GM12872 (cell line): ENCODE results near the gene APBB2.

Experiments
- TF ChIP-seq, protein P1 (sequence below): IDR thresholded peaks from 3 replicates; pipeline ENCODE4 v1.5.1; 2011; ENCODE audit warnings: low read depth, mild to moderate bottlenecking, low read length, moderate library complexity; ENCODE audit not compliant: insufficient read depth

Gene APBB2

DNA sequence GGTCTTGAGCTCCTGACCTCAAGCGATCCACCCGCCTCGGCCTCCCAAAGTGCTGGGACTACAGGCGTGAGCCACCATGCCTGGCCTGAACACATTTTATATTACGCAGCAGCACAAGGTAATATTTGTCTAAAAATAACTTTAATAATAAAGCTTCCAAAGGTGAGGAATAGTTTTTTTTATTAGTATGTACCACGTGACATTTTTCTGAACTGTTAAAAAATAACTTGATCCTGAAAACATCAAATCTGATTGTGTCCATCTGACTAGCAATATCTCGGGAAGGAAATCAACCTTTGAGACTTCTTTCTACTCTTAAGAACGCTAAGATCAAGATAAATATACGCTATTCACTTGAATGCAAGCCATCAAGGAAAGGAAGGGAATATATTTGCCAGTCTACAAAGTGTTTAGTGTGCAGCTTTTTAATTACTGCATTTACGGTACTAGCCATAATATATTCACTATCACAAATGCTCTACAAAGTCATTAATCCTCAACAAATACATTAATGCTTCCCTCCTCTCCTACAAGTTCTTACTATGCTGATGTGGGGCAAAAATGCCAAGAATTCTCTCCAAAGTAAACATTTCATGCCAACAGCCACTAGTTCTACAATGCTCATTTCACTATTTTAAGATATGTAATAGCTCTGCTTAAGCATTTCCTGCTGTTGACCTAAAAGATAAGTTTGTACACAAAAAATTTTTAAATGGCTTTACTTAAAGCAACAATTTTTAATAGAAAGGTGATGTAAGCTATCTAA lies 143.6 kb downstream of the APBB2 start:
- TF ChIP-seq, protein P1, sequence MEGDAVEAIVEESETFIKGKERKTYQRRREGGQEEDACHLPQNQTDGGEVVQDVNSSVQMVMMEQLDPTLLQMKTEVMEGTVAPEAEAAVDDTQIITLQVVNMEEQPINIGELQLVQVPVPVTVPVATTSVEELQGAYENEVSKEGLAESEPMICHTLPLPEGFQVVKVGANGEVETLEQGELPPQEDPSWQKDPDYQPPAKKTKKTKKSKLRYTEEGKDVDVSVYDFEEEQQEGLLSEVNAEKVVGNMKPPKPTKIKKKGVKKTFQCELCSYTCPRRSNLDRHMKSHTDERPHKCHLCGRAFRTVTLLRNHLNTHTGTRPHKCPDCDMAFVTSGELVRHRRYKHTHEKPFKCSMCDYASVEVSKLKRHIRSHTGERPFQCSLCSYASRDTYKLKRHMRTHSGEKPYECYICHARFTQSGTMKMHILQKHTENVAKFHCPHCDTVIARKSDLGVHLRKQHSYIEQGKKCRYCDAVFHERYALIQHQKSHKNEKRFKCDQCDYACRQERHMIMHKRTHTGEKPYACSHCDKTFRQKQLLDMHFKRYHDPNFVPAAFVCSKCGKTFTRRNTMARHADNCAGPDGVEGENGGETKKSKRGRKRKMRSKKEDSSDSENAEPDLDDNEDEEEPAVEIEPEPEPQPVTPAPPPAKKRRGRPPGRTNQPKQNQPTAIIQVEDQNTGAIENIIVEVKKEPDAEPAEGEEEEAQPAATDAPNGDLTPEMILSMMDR, result no peak

DNA sequence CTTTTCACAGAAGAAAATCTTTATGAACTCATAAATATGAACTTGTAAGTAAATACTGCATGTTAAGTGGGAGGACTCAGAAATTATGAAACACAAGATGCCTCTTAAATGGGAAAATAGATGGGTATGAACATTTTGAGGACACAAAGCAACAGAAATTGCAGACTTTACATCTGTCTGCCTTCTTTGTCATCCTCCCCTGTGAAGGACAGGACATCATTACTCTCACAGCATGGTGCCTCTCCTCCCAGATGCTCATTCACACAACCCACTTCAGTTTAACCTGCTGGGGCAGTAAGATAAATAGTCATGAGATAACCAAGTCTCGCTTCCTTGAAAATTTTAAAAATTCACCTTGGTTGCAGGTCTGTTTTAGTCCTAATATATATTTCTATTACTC lies 144.5 kb downstream of the APBB2 start:
- TF ChIP-seq, protein P1, result no peak

DNA sequence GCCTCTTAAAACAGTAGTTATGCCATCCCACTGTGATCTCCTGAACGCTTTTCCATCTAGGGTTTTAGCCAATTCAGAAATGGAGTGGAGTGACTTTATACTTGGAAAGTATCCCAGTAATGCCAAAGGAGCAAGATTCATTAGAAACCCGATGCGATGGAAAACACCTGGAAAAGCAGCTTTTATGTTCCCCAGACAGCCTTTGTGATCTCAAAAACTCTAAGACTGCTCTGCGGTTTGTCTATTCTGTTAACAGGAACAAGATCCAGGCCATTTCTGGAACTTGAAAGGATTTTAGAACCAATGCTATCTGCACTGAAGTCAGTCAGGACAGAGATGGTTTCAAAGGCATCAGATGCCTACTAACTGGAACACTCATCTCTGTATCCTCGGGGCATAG lies 145.1 kb downstream of the APBB2 start:
- TF ChIP-seq, protein P1, result no peak

DNA sequence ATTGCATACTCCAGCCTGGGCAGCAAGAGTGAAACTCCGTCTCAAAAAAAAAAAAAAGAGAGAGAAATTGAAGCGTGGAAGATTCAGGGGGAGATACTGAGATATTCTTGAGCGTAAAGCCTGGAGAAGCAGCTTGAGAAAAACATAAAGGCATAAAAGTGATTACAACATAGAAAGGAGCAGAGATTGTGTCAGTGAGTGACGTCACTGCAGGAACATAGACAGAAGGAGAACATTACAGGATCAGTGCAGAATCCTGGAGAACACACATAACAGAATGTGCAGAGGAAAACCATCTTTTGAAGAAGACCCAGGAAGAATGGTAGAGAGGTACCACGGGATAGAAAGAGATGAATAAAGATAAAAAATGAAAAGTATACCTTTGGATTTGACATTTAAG lies 147.0 kb downstream of the APBB2 start:
- TF ChIP-seq, protein P1, result no peak

DNA sequence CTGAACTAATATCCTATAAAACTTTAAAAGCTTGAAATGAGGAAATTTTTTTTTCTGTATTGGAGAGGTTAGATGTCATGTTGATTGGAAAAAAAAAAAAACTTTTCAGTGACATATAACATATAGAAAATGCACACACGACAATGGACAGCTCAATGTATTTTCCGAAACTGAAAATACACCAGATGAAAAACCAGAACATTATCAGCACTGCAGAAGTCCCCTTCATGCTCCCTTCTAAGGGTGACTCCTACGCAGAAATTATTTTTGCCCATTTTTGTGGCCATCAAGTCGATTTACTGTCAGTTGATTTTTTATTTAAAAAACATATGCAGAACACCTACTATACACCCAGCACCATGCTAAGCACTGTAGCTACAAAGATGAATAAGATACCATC lies 148.3 kb downstream of the APBB2 start:
- TF ChIP-seq, protein P1, result no peak

DNA sequence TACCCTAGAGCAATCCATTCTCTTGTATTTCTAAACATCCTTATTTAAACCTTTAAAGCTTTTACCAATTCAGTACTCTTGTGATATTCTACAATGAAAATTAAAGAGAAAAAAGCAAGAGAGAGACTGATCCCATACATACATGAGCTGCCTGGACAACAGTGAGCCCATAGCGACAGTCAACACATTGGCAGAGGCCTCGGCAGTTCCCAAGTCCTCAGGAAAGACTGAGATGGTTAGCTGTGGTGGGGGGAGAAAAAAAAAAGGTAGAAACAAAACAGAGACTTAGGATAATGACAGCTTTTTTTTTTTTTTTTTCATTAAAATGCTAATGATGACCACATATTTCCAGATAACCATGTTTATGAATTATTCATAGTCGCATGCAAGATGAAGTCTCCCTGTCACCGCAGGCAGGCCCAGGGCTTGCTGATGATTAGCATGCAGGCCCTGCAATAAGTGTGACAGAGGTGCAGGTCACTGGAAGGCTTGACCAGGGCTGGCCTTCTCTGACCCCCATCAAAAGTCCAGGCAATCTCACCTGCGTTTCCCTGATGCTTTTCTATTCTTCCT lies 148.8 kb downstream of the APBB2 start:
- TF ChIP-seq, protein P1, result no peak

DNA sequence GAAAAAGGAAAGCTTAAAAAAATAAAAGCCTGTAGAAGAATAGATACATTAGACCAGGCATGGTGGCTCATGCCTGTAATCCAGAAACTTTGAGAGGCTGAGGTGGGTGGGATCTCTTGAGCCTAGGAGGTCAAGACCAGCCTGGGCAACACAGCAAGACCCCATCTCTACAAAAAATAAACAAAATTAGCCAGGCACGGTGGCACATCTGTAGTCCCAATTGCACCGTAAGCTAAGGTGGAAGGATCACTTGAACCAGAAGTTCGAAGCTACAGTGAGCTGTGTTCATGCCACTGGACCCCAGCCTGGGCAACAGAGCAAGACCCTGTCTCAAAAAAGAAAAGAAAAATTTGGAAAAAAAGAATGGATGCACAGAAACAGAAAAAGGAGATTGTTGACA lies 149.4 kb downstream of the APBB2 start:
- TF ChIP-seq, protein P1, result no peak
